Gastrocnemius medialis (tissue), 4 donors: ENCODE results near the gene NPS. TPM values are rescaled to one million over a fixed set of nuclear protein-coding genes. Genes with fewer than 3 reads are reported as not detected.

Experiments used
- ATAC-seq, 2 donors: fragments of 150-250 bp; one replicate each; pipeline ENCODE4 v1.9.1; 2016
- DNase-seq, 2 donors: peaks; one replicate each; pipeline ENCODE4 v3.0.0-alpha.2; 2019
- H3K27ac ChIP-seq, 4 donors: fragments of 200-600 bp; sonication (generic); 1 replicate in 1 of 4; 2 replicates in 3 of 4; pipeline ENCODE4 v1.5.1; 2016 to 2018; ENCODE audit warnings: mild to moderate bottlenecking in 2 of 4, moderate library complexity in 1 of 4
- H3K27me3 ChIP-seq, 3 donors: fragments of 200-600 bp; sonication (generic) in 2 of 3; 1 replicate in 1 of 3; 2 replicates in 2 of 3; pipeline versions ENCODE4 v1.5.1 to v1.6.0; 2016 to 2019; ENCODE audit warnings: mild to moderate bottlenecking in 1 of 3, moderate library complexity in 1 of 3
- H3K36me3 ChIP-seq, 2 donors: fragments of 200-600 bp; sonication (generic) in 1 of 2; one replicate each; pipeline ENCODE4 v1.5.1; 2017 to 2018
- H3K4me1 ChIP-seq, 2 donors: fragments of 200-600 bp; sonication (generic) in 1 of 2; one replicate each; pipeline ENCODE4 v1.5.1; 2016 to 2017; ENCODE audit warnings: mild to moderate bottlenecking in 2 of 2
- H3K4me3 ChIP-seq, 4 donors: fragments of 200-600 bp; sonication (generic) in 3 of 4; 1 replicate in 1 of 4; 2 replicates in 3 of 4; pipeline ENCODE4 v1.5.1; 2016 to 2019; ENCODE audit warnings: mild to moderate bottlenecking in 2 of 4
- H3K9me3 ChIP-seq, 3 donors: fragments of 200-600 bp; sonication (generic) in 2 of 3; 1 replicate in 1 of 3; 2 replicates in 2 of 3; pipeline ENCODE4 v1.5.1; 2016 to 2019
- CTCF ChIP-seq, 5 experiments: fragments of 450-650 bp in 3 of 5; fragments of 200-600 bp in 2 of 5; sonication (generic) in 2 of 5; IDR thresholded peaks in 4 of 5; conservative IDR thresholded peaks in 1 of 5; 1 replicate in 4 of 5; 2 replicates in 1 of 5; pipeline ENCODE4 v1.5.1; 2016 to 2019; ENCODE audit warnings: antibody characterized with exemption in 5 of 5, mild to moderate bottlenecking in 3 of 5, moderate library complexity in 3 of 5
- POLR2A ChIP-seq, 2 donors: fragments of 450-650 bp; IDR thresholded peaks; one replicate each; pipeline ENCODE4 v1.6.1; 2017; ENCODE audit warnings: antibody characterized with exemption in 2 of 2, mild to moderate bottlenecking in 2 of 2, moderate library complexity in 2 of 2
- in situ Hi-C, 4 donors: fragments of 200-750 bp; cut with MboI; loops; one replicate each; pipeline versions ENCODE4 v1.15.0 to v1.8.0; 2017; ENCODE audit warnings: low sequenced_read_pairs in 4 of 4
- intact Hi-C: fragments of 100-400 bp; cut with DNase I; formaldehyde crosslinking; loops from one replicate; pipeline ENCODE4 v1.15.1; 2023; ENCODE audit warnings: low total_unique reads
- total RNA-seq, 4 donors: library from RNA; depleted of rRNA; stranded (reverse); fragments of >200 nt; gene quantifications; one replicate each; pipeline versions ENCODE4 v1.1.0 to v1.2.3, GENCODE V29; 2016

The NPS gene
- total RNA-seq, 4 donors from 2014 or later: not detected

GRCh38 chr10:127535802-127536515 lies 13.2 kb upstream of the NPS start:
- H3K27ac ChIP-seq: no peak overlapping the region
- in situ Hi-C loops: no loop called here
- H3K4me1 ChIP-seq: no peaks in the 10 kb centered on the region
- no peaks in the 10 kb centered on the region for H3K36me3 ChIP-seq
- H3K27me3 ChIP-seq: no peaks in the 10 kb centered on the region
- H3K4me3 ChIP-seq: no peak overlapping the region
- no peak for DNase-seq
- intact Hi-C loops: no loop called here
- H3K9me3 ChIP-seq: no peaks in the 10 kb centered on the region
- no peak for ATAC-seq
- TF ChIP-seq POLR2A (IDR thresholded peaks at IDR 0.05) (no peak), CTCF (IDR thresholded peaks at IDR 0.05 in 4 of 5, conservative IDR thresholded peaks at IDR 0.05 in 1 of 5) (no peak)

- Histone ChIP-seq H3K36me3 (no peaks in the 10 kb centered on the region), H3K27me3 (no peaks in the 10 kb centered on the region), H3K9me3 (no peaks in the 10 kb centered on the region), H3K27ac (no peak overlapping the region), H3K4me1 (no peaks in the 10 kb centered on the region), H3K4me3 (no peak overlapping the region)
- TF ChIP-seq CTCF (IDR thresholded peaks at IDR 0.05 in 4 of 5, conservative IDR thresholded peaks at IDR 0.05 in 1 of 5) (no peak), POLR2A (IDR thresholded peaks at IDR 0.05) (no peak)
- in situ Hi-C loops (no loop called here), intact Hi-C loops (no loop called here)
- ATAC-seq (no peak), DNase-seq (no peak)
Observed at GRCh38 chr10:127536972-127537760, 11.9 kb upstream of the NPS start.

GRCh38 chr10:127537924-127538323 lies 11.2 kb upstream of the NPS start:
- no peak overlapping the region for H3K27ac ChIP-seq
- in situ Hi-C loops: no loop called here
- no peaks in the 10 kb centered on the region for H3K9me3 ChIP-seq
- H3K27me3 ChIP-seq: no peaks in the 10 kb centered on the region
- no peak for ATAC-seq
- TF ChIP-seq CTCF (IDR thresholded peaks at IDR 0.05 in 4 of 5, conservative IDR thresholded peaks at IDR 0.05 in 1 of 5): no peak
- no peak for TF ChIP-seq POLR2A (IDR thresholded peaks at IDR 0.05)
- H3K36me3 ChIP-seq: no peaks in the 10 kb centered on the region
- H3K4me1 ChIP-seq: no peaks in the 10 kb centered on the region
- H3K4me3 ChIP-seq: no peak overlapping the region
- intact Hi-C loops: no loop called here
- DNase-seq: no peak

- no peaks in the 10 kb centered on the region for H3K9me3 ChIP-seq
- H3K27ac ChIP-seq: no peak overlapping the region
- ATAC-seq: no peak
- DNase-seq: no peak
- intact Hi-C loops (no loop called here), in situ Hi-C loops (no loop called here)
- no peaks in the 10 kb centered on the region for H3K4me1 ChIP-seq
- no peak overlapping the region for H3K4me3 ChIP-seq
- no peaks in the 10 kb centered on the region for H3K27me3 ChIP-seq
- no peaks in the 10 kb centered on the region for H3K36me3 ChIP-seq
- TF ChIP-seq CTCF (IDR thresholded peaks at IDR 0.05 in 4 of 5, conservative IDR thresholded peaks at IDR 0.05 in 1 of 5): no peak
- no peak for TF ChIP-seq POLR2A (IDR thresholded peaks at IDR 0.05)
Observed at GRCh38 chr10:127548022-127548421, 1.1 kb upstream of the NPS start.
